Measurements from ENCODE around the gene PSME4.
A peak's percentile ranks its signal among the peaks of the same experiment; 100 is the strongest.

- TF ChIP-seq, protein P1, sequence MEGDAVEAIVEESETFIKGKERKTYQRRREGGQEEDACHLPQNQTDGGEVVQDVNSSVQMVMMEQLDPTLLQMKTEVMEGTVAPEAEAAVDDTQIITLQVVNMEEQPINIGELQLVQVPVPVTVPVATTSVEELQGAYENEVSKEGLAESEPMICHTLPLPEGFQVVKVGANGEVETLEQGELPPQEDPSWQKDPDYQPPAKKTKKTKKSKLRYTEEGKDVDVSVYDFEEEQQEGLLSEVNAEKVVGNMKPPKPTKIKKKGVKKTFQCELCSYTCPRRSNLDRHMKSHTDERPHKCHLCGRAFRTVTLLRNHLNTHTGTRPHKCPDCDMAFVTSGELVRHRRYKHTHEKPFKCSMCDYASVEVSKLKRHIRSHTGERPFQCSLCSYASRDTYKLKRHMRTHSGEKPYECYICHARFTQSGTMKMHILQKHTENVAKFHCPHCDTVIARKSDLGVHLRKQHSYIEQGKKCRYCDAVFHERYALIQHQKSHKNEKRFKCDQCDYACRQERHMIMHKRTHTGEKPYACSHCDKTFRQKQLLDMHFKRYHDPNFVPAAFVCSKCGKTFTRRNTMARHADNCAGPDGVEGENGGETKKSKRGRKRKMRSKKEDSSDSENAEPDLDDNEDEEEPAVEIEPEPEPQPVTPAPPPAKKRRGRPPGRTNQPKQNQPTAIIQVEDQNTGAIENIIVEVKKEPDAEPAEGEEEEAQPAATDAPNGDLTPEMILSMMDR (IDR thresholded peaks at IDR 0.05; ENCODE audit: low read depth, low read length, missing input control) = no peak
- TF ChIP-seq RXRA (IDR thresholded peaks at IDR 0.05) (peak; percentile 47 to 89), FOXA2 (IDR thresholded peaks at IDR 0.05) (no peak), REST (IDR thresholded peaks at IDR 0.05) (no peak), SP1 (IDR thresholded peaks at IDR 0.05) (peak; percentile 36)
Measured at GRCh38 chr2:53867169-53867568, 103.6 kb downstream of the PSME4 start.

All from liver (tissue), 3 donors.